ENCODE data around the gene AUTS2.

GRCh38 chr7:69819333-69819705 lies 221.0 kb downstream of the AUTS2 start:
- TF ChIP-seq POLR2A (IDR thresholded peaks at IDR 0.05; ENCODE audit: control extremely low read depth in 1 of 2, low read depth in 2 of 2, low read length in 2 of 2) (no peak), TEAD4 (IDR thresholded peaks at IDR 0.05; ENCODE audit: low read depth, low read length) (no peak), POLR2AphosphoS5 (IDR thresholded peaks at IDR 0.05; ENCODE audit: low read depth, low read length) (no peak), EZH2 (IDR thresholded peaks at IDR 0.05; ENCODE audit: low read depth, low read length, severe bottlenecking) (no peak), EP300 (IDR thresholded peaks at IDR 0.05; ENCODE audit: borderline replicate concordance in 1 of 2, low read depth in 2 of 2, low read length in 2 of 2) (no peak), TAF1 (IDR thresholded peaks at IDR 0.05; ENCODE audit: low read depth, low read length) (no peak), FOSL1 (IDR thresholded peaks at IDR 0.05; ENCODE audit: insufficient read depth, low read depth, low read length) (no peak), CTCF (IDR thresholded peaks at IDR 0.05; ENCODE audit: control extremely low read depth in 1 of 3, insufficient read depth in 1 of 3, low read depth in 1 of 3, low read length in 3 of 3) (no peak), SUZ12 (IDR thresholded peaks at IDR 0.05; ENCODE audit: low read length) (no peak), CBX5 (IDR thresholded peaks at IDR 0.05; ENCODE audit: low read depth, low read length) (no peak), EGR1 (IDR thresholded peaks at IDR 0.05; ENCODE audit: borderline replicate concordance, low read depth, low read length) (no peak), NANOG (IDR thresholded peaks at IDR 0.05; ENCODE audit: insufficient read depth, low read depth, low read length, poor library complexity, severe bottlenecking) (no peak)
